Thymus (tissue), 11 donors: ENCODE data around the gene ZSCAN21. TPM values are rescaled to one million over a fixed set of nuclear protein-coding genes. Genes with fewer than 3 reads are reported as not detected.

Source experiments
- DNase-seq, 9 donors: peaks; one replicate each; pipeline ENCODE4 v3.0.0-alpha.2; 2013; ENCODE audit warnings: low spot score in 9 of 9, low read depth in 6 of 9, missing footprints in 1 of 9
- H3K27ac ChIP-seq, 2 donors: one replicate each; pipeline ENCODE4 v1.5.1; 2013; ENCODE audit warnings: control low read depth in 1 of 2, low read depth in 1 of 2, low read length in 1 of 2, mild to moderate bottlenecking in 1 of 2, moderate library complexity in 1 of 2
- H3K27me3 ChIP-seq, 2 donors: one replicate each; pipeline ENCODE4 v1.5.1; 2013; ENCODE audit warnings: low read length in 1 of 2; ENCODE audit not compliant: control insufficient read depth in 2 of 2, insufficient read depth in 1 of 2
- H3K36me3 ChIP-seq, 2 donors: one replicate each; pipeline ENCODE4 v1.5.1; 2013; ENCODE audit warnings: low read length in 1 of 2, mild to moderate bottlenecking in 1 of 2, moderate library complexity in 1 of 2; ENCODE audit not compliant: control insufficient read depth in 2 of 2, insufficient read depth in 2 of 2
- H3K4me1 ChIP-seq, 2 donors: one replicate each; pipeline ENCODE4 v1.5.1; 2013; ENCODE audit warnings: low read length in 2 of 2; ENCODE audit not compliant: control insufficient read depth in 2 of 2, insufficient read depth in 2 of 2
- H3K4me3 ChIP-seq, 2 donors: one replicate each; pipeline ENCODE4 v1.5.1; 2013; ENCODE audit warnings: low read length in 2 of 2, control low read depth in 1 of 2, mild to moderate bottlenecking in 1 of 2
- H3K9me3 ChIP-seq, 2 donors: one replicate each; pipeline ENCODE4 v1.5.1; 2013; ENCODE audit warnings: low read length in 1 of 2, mild to moderate bottlenecking in 1 of 2; ENCODE audit not compliant: control insufficient read depth in 2 of 2, insufficient read depth in 1 of 2
- WGBS: extraction: QIAGEN DNeasy Blood & Tissue Kit; methylation state at CpG from one replicate; pipeline ENCODE4 v1.1.7; 2013; 5-methylcytosine and 5-hydroxymethylcytosine counted together
- polyA plus RNA-seq: library from polyadenylated mRNA; stranded (reverse); fragments of 200-250 nt; gene quantifications from one replicate; pipeline ENCODE4 v1.2.3, GENCODE V29; 2013
- total RNA-seq: library from RNA; stranded (reverse); fragments of 120-200 nt; gene quantifications from one replicate; pipeline ENCODE4 v1.2.4, GENCODE V29; 2013
- donor health status: healthy.

Gene ZSCAN21
- total and polyA plus RNA-seq, 2 donors, result 8.3 to 10.8 TPM

GRCh38 chr7:100079024-100079560 lies 29.5 kb downstream of the ZSCAN21 start:
- H3K4me1 ChIP-seq, result peaks cover 11 to 19% of the 10 kb centered on the region in 2 donors
- H3K27me3 ChIP-seq, result peaks cover 4 to 23% of the 10 kb centered on the region in 2 donors
- no peak for DNase-seq
- peaks cover 30 to 53% of the 10 kb centered on the region in 2 donors for H3K36me3 ChIP-seq
- no peak overlapping the region for H3K27ac ChIP-seq
- peaks cover 0 to 2% of the 10 kb centered on the region in 2 donors for H3K9me3 ChIP-seq
- WGBS, result 97% methylated on average over 7 of the region's 7 CpGs
- no peak overlapping the region for H3K4me3 ChIP-seq

- Histone ChIP-seq H3K9me3 (no peaks in the 10 kb centered on the region), H3K4me1 (peaks cover 11 to 19% of the 10 kb centered on the region in 2 donors), H3K27me3 (peaks cover 7 to 34% of the 10 kb centered on the region in 2 donors), H3K36me3 (peaks cover 12 to 34% of the 10 kb centered on the region in 2 donors), H3K4me3 (peak overlapping the region; percentile 81 to 98), H3K27ac (peak overlapping the region; percentile 64 to 86)
- DNase-seq, result no peak
- 1% methylated on average over 34 of the region's 34 CpGs for WGBS
Observed at GRCh38 chr7:100080907-100081534, 31.4 kb downstream of the ZSCAN21 start.

GRCh38 chr7:100081535-100082102 lies 32.0 kb downstream of the ZSCAN21 start, which contains the start of gene ZNF3:
Gene ZNF3, minus strand, starts transcription at chr7:100081723. Its CDS starts 4,366 bp downstream, at chr7:100077357.
- no peaks in the 10 kb centered on the region for H3K9me3 ChIP-seq
- H3K36me3 ChIP-seq, result peaks cover 8 to 28% of the 10 kb centered on the region in 2 donors
- peak; percentile 94 to 99 (median 96) for DNase-seq
- WGBS, result under 1% methylated on average over 55 of the region's 55 CpGs
- peak within 1 kb of the TSS; percentile 64 to 86 for H3K27ac ChIP-seq
- H3K4me3 ChIP-seq, result peak within 1 kb of the TSS; percentile 81 to 98
- peaks cover 11 to 19% of the 10 kb centered on the region in 2 donors for H3K4me1 ChIP-seq
- peaks cover 7 to 34% of the 10 kb centered on the region in 2 donors for H3K27me3 ChIP-seq

GRCh38 chr7:100082978-100083377 lies 33.4 kb downstream of the ZSCAN21 start:
- no peak for DNase-seq
- peaks cover 12 to 19% of the 10 kb centered on the region in 2 donors for H3K4me1 ChIP-seq
- WGBS, result 73% methylated on average over 4 of the region's 4 CpGs
- no peak overlapping the region for H3K27ac ChIP-seq
- H3K36me3 ChIP-seq, result peaks cover 0 to 16% of the 10 kb centered on the region in 2 donors
- peaks cover 7 to 34% of the 10 kb centered on the region in 2 donors for H3K27me3 ChIP-seq
- no peak overlapping the region for H3K4me3 ChIP-seq
- H3K9me3 ChIP-seq, result no peaks in the 10 kb centered on the region

- DNase-seq, result no peak
- WGBS, result 90% methylated on average over 3 of the region's 3 CpGs
- H3K4me1 ChIP-seq, result peaks cover 20 to 29% of the 10 kb centered on the region in 2 donors
Observed at GRCh38 chr7:100085515-100085914, 35.9 kb downstream of the ZSCAN21 start.

GRCh38 chr7:100087055-100087750 lies 37.6 kb downstream of the ZSCAN21 start:
- Histone ChIP-seq H3K4me3 (no peak overlapping the region), H3K9me3 (peaks cover 0 to 4% of the 10 kb centered on the region in 2 donors), H3K36me3 (peaks cover 19 to 20% of the 10 kb centered on the region in 2 donors), H3K4me1 (peaks cover 14 to 24% of the 10 kb centered on the region in 2 donors), H3K27me3 (peaks cover 5 to 30% of the 10 kb centered on the region in 2 donors), H3K27ac (no peak overlapping the region)
- WGBS, result 98% methylated on average over 10 of the region's 10 CpGs
- no peak for DNase-seq

More at GRCh38 chr7:100085515-100085914, 35.9 kb downstream of the ZSCAN21 start:
- H3K27me3 ChIP-seq, result peaks cover 7 to 34% of the 10 kb centered on the region in 2 donors
- no peak overlapping the region for H3K4me3 ChIP-seq
- H3K27ac ChIP-seq, result no peak overlapping the region
- peaks cover 2 to 3% of the 10 kb centered on the region in 2 donors for H3K36me3 ChIP-seq
- H3K9me3 ChIP-seq, result peaks cover 0 to 4% of the 10 kb centered on the region in 2 donors

GRCh38 chr7:100088095-100088620 lies 38.6 kb downstream of the ZSCAN21 start:
- Histone ChIP-seq H3K4me1 (peaks cover 14 to 17% of the 10 kb centered on the region in 2 donors), H3K27me3 (peaks cover 5 to 20% of the 10 kb centered on the region in 2 donors), H3K36me3 (peaks cover 28 to 29% of the 10 kb centered on the region in 2 donors), H3K9me3 (peaks cover 0 to 4% of the 10 kb centered on the region in 2 donors), H3K27ac (peak overlapping the region; percentile 61 to 93), H3K4me3 (peak overlapping the region; percentile 90 to 99)
- WGBS, result 86% methylated on average over 11 of the region's 11 CpGs
- DNase-seq, result no peak

GRCh38 chr7:100088621-100089457 lies 39.3 kb downstream of the ZSCAN21 start, which contains the start of gene COPS6:
Gene COPS6, plus strand, starts transcription at chr7:100088969. Its CDS starts 22 bp downstream, at chr7:100088991.
- H3K36me3 ChIP-seq, result peaks cover 35 to 36% of the 10 kb centered on the region in 2 donors
- peaks cover 3 to 13% of the 10 kb centered on the region in 2 donors for H3K27me3 ChIP-seq
- peaks cover 0 to 4% of the 10 kb centered on the region in 2 donors for H3K9me3 ChIP-seq
- H3K4me1 ChIP-seq, result peaks cover 14 to 17% of the 10 kb centered on the region in 2 donors
- peak within 1 kb of the TSS; percentile 84 to 93 for H3K27ac ChIP-seq
- H3K4me3 ChIP-seq, result peak within 1 kb of the TSS; percentile 90 to 99
- peak in 7 of 9 donors; percentile 54 to 90 (median 75) for DNase-seq
- WGBS, result under 1% methylated on average over 68 of the region's 68 CpGs
